DOHH2 (cell line): ENCODE data around the gene VANGL2.

ENCODE experiments used
- CTCF ChIP-seq: fragments of 200-600 bp; sonication (generic); IDR thresholded peaks from one replicate; pipeline ENCODE4 v1.5.1; 2014; ENCODE audit warnings: antibody characterized with exemption, mild to moderate bottlenecking, low read depth, low read length; ENCODE audit not compliant: poor library complexity, severe bottlenecking
- EZH2phosphoT487 ChIP-seq: fragments of 200-600 bp; sonication (generic); IDR thresholded peaks from 2 replicates; pipeline ENCODE4 v1.6.1; 2017; ENCODE audit warnings: borderline replicate concordance, mild to moderate bottlenecking, antibody characterized with exemption, low read length, moderate library complexity, mixed read lengths

- TF ChIP-seq CTCF (no peak), EZH2phosphoT487 (no peak)
These were observed 28.6 kb upstream of the VANGL2 start for GRCh38 chr1:160371756-160372155.
